SHP77 (cell line): ENCODE measurements around the gene NUDT5.
"Not testable (repeated sequence)": the region's sequence is repeated elsewhere in the genome, so short reads cannot be mapped to it uniquely, and the experiment has no call there.

Experiments used
- DNase-seq, 2 experiments: peaks; one replicate each; lab custom pipeline; 2025; lab: John Stamatoyannopoulos, UW

Gene NUDT5

DNA sequence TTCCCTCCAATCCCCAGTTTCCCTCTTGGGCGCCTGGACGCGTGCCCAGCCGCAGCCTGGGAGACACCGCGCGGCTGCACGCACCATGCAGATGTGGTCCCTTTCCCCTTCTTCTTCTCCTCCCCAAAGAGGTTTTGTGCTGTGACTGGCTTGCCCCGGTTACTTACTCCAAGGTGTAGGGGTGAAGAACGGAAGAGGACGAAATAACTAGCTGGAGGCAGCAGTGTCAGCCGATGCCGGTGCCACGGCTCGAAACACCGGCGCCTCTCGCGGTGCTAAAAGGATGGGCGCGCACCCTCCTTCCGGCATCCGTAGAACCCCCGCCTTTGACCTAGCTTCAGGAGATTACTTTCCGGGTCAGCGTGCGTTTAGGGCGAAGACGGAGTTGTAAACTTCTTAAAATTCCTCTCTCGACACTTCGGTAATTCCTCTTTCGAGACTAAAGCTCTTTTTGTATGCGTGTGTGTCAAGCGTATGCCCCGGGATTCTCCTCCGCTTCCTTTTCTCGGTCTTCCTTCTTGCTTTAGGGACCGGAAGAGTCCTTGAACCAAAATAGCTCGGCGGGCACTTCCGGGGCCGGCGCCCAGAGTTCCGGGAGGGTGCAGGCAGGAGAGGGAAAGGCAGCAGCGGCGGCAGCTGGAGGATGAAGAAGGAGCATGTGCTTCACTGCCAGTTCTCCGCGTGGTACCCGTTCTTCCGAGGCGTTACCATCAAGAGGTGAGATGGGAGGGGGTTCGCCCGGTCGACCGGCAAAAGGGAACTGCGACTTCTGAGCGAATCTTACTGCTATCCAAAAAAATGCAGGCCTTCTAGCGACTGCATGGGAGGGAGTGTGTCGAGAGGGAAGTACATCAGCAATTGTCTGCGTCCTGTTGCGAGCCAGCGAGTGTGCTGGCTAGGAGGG lies at the start of gene NUDT5, which contains the start of gene CDC123:
Gene NUDT5 (minus strand): TSS at position 289 of the 904 bp plus-strand sequence. CDS start 9,600 bp downstream, outside the sequence.
Gene CDC123 (plus strand): TSS at position 586 of the 904 bp plus-strand sequence. CDS start 58 bp downstream, at position 644.
- DNase-seq, result peak; percentile 91

DNA sequence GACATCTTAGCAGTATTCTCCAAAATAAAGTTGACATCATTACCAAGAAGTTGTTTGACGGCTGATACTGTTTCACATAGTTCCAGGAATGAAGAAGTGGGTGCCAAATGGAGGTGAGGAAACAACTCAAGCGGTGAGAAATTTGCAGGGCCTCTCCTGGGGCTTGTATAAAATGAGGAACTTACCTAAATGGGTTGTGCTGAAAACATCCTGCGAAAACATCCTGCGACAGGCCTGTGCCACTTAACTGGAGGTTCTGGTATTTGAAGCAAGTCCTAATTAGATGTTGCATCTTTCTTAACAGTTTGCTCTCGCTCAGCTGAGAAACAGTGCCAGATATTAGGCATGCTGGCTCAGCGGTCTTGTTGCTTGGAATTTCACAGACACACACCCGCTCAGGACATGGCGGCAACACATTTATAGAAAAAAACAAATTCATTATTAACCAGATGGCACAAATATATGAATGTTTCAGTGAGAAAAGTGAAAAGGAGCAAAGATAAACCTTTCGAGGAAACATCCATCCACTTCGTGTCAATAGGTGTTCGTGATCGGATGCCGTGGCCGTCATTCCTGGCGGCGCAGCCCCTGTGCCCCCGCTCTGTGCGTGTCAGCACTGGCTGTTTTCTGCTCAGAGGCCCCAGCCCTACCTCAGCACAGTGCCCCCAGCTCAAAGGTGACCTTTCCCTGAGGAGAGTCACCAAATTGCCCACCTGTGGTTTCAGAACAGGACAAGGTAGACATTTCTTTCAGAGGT lies 48.4 kb upstream of the NUDT5 start:
- no peak for DNase-seq

DNA sequence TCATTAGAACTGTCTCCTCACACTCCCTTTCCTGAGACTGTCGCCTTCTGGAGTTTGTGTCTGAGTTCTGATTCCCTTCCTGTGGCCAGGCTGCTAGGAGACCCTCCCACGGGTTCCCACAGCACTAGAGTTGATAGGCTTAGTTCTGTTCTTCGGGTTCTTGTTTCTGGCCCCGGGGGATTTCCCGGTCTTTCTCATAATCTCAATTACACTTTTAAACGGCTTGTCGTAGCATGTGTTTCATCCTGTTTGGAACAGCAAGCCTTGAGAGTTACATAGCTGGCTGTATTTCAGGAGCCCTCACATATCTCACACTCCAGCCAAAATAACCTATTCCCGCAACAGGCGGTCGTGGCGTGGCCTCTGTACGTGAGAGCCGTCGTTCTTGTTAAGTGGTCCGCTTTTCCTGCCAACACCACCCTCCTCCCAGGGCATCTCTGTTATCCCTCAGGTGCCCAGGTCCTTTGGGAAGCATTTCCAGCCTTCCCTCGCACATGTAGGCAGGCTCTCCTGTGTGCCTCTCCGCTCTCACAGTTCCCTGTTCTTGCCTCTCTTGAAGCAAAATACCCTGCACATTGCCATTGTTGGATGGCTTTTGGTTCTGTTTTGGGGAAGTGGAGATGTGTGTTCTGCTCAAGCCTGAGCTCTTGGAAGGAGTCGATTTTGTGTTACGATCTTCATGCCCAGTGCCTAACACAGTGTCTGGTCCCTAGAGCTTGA lies 46.3 kb upstream of the NUDT5 start:
- DNase-seq, result no peak

DNA sequence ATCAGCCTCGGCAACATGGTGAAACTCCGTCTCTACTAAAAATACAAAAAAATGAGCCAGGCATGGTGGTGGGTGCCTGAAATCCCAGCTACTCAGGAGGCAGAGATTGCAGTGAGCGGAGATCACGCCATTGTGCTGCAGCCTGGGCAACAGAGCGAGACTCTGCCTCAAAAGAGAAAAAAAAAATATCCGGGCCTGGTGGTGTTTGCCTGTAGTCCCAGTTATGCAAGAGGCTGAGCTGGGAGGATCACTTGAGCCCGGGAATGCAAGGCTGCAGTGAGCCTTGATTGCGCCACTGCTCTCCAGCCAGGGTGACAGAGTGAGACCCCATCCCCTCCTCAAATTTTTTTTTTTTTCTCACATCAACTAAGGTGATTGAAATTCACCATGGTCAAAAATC lies 43.1 kb upstream of the NUDT5 start:
- DNase-seq, result no peak

DNA sequence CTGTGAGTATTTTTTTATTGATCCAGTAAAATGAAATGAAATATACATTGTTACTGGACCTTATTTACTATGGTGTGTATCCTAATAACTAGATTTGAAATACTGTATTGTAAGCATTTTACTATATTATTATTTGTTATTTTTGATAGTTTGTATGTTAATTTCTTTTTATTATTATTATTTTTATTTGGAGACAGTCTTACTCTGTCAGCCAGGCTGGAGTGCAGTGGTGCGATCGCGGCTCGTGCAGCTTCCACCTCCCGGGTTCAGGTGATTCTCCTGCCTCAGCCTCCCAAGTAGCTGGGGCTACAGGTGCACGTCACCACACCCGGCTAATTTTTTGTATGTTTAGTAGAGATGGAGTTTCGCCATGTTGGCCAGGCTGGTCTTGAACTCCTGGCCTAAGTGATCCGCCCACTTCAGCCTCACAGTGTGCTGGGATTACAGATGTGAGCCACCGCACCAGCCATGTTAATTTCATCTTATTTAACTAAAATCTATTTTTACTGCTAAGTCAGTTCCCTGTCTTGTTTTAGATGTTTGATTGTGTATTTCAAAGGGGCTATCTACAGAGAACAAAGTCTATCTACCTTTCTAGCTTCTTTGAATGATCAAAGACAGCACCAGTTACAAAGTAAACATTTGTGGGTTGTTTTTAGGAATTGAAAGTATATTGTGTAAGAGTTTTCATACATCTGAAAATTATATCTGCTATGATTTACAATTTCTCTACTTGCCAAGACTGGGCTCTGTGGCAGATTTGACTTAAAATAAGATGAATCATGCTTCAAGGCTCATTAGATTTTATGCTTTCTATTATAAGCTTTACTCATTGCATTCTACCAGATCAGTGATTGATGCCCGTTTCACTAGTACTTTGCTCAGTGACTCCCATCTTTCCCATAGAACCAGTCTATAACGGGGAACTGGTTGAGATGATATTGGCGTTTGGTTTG lies 41.9 kb upstream of the NUDT5 start:
- no peak for DNase-seq

DNA sequence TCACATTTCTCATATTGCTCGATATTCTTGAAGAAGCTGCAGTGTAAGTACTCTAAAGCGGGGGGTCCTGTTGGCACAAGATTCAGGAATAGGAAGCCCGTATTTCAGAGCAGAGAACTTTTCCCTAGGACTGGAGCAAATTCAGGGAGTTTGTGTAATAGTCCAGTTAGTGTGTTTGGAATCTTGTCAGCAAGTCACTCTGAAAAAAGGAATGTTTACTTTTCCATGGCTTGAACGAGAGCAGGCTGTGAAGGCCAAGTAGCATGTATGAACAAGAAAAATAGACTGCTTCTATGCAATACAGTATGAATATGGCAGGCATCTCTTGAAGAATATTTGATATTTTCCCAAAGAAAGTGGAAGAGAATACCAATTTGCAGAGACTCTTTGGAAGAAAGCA lies 40.1 kb upstream of the NUDT5 start:
- DNase-seq, result no peak

DNA sequence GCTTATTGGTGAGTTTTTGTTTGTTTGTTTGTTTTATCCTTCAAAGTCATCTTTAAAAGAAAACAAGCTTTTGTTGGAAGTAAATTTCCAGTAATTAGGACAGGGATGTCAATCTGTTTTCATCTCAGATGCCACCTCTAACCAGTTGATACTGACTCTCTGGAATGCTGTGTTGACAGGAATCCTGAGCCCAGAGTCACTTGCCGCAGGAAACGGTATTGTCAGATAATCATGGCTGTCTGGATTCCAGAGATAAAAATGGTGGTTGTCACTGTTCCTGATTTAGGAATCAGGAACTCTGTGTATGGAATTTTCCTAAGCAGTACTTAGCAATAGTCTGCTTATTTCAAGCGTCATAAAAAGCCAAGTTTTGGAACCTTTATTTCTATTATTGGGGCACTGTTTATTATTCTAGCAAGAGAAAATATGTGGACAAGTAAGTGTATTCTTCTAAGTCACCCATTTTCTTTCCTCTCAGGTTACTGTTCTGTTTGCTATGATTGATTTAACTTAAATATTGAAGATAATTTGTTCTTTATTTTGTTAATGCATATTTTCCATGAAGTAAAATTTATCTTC lies 39.5 kb upstream of the NUDT5 start:
- DNase-seq, result no peak

DNA sequence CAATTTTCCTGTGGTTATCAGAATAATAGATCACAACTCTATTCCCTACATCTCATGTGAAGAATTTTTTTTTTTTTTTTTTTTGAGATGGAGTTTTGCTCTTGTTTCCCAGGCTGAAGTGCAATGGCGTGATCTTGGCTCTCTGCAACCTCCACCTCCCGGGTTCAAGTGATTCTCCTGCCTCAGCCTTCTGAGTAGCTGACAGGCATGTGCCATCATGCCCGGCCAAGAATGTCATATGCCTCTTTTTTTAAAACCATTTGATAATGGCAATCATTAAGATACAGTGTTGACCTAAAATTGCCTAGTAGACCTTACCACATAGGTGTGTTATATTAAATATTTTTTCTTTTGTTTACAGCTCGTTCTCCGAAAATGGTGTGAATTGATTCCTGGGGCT lies 39.0 kb upstream of the NUDT5 start:
- DNase-seq, result not testable (repeated sequence)

DNA sequence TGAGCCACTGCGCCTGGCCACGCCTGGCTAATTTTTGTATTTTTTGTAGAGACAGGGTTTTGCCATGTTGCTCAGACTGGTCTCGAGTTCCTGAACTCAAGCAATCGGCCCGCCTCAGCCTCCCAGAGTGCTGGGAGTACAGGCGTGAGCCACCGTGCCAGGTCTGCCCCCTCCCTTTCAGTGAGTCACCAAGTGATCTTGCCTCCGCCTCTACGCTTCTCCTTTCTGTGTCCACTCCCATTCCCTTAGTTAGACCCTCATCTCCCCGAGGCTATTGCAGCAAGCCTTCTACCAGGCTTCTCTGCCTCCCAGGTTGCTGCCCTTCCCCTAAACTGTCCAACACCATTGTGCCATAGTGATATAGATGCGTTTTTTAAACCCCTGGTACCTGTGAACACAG lies 33.2 kb upstream of the NUDT5 start:
- no peak for DNase-seq

DNA sequence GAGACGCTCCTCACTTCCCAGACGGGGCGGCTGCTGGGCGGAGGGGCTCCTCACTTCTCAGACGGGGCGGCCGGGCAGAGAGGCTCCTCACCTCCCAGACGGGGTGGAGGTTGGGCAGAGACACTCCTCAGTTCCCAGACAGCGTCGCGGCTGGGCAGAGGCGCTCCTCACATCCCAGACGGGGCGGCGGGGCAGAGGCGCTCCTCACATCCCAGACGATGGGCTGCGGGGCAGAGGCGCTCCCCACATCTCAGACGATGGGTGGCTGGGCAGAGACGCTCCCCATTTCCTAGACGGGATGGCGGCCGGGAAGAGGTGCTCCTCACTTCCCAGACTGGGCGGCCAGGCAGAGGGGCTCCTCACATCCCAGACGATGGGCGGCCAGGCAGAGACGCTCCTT lies 30.7 kb upstream of the NUDT5 start:
- DNase-seq, result not testable (repeated sequence)

DNA sequence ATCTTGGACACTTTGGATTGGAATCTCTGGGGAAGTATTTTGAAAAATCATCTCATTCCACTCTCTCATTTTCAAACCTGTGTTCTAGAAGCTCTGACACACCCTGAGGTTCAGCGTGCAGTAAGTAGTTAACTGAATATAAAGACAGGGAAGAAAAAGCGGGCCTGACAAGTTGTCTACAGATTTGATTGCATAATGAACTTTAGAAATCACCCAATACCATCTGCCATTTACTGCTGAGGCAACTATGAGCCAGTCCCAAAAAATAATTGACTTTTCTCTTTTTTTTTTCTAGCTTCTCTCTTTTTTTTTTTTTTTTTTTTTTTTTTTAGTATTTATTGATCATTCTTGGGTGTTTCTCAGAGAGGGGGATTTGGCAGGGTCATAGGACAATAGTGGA lies 29.8 kb upstream of the NUDT5 start:
- no peak for DNase-seq

DNA sequence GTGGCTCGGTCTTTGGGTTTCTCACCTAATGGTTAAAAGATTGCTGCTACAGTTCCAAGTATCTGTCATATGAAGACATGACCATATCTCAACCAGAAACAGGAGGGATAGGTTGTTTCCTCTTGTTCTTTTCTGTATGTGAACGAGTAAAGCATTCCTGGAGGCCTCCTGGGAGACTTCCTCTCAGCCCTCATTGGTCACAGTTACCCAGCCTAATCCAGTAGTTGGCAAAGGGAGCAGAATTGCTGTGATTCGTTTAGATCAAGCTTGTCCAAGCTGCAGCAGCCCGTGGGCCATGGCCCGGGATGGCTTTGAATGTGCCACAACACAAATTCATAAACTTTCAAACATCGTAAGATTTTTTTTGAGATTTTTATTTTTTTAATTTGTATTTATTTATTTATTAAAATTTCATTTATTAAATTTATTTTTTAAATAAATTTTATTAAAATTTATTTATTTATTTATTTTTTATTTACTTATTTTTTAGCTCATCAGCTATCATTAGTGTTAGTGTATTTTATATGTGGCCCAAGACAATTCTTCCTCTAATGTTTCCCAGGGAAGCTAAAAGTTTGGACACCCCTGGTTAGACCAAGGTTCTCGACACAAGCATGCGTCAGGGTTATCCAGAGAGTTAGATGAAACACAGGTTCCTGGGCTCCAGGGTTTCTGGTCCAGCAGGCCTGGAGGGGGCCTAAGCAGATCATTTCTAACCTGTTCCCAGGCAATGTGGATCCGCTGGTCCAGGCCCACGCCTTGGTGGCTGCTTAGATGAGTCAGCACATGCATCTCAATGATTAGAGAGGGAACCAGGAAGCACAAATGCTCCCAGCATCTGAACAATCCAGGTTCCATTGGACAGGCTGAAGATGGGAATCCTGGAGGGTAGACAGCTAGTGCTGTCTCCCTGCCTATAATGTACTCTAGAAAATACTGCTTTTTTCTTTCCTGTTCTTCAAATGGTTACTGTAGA lies 25.9 kb upstream of the NUDT5 start:
- no peak for DNase-seq

DNA sequence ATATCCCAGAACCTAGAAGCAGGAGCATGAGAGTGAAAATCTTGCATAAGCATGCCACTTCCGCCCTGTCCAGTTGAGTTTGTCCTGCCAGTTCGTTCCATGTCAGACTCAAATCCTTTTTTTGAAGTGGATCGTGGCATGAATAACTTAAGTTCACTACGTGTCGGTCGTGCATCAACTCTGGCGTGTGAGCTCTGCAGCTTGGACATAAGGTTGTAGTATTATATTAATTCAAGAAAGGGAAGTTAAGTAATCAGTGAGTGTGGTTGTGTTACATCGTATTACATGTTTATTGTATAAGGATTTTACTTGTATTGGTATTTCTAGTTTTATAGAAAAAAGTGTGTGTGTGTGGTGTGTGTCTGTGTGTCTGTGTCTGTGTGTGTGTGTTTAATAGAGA lies 23.3 kb upstream of the NUDT5 start:
- DNase-seq, result no peak

DNA sequence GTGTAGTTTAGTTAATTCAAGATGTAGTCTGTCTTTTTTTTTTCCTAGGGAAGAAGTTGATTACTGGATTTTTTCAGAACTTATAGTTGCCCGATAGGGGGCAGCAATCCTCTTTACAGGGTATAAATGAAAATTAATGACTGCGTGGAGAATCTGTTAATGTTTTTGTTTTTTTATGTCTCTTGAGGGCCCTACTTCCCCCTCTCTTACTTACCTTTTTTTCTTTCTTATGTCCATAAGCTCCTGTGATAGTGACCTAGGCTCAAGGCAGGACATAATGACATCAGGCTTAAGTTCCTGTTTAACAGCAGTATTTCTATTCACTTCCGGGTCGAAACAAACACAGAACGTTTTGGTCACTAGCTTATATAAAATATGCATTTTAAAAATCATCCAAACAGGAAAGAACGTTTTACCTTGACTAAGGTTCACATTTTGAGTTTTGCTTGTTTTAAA lies 19.1 kb upstream of the NUDT5 start:
- peak; percentile 8 to 9 for DNase-seq

DNA sequence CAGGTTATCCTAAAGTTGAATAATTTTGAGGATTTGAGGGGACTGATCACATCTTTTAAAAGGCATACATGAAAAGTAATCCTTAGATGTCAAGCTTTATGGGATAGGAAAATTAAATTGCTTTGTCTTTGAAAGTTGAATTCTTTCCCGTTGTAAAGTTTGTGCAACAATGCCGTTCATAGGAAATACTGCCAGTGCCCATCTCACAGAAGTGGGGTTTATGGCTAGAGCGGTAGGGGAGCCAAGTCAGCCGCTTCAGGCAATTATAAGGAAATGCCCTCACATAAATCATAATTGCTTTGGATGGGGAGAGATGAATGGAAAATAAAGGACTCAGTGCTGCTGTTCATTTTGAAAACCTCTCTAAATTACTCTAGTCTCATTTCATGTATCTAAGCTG lies 18.4 kb upstream of the NUDT5 start:
- no peak for DNase-seq

DNA sequence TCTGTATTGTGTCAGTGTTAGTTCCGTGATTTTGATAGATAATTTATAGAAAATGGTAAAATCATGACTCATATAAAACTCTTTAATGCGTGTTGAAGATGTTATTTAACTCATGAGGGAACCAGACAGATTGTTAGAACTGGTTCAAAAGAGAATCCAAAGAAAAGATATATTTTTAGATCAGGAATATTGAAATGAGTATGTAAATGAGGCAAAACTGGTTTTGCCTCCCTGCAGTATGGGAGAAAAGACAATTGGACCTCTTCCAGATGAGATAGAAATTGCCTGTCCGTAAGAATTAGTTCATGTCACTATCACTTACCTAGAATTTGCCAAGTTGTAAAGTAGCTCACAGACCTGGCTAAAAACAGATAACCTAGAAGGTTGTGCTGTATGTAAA lies 17.9 kb upstream of the NUDT5 start:
- DNase-seq, result no peak

DNA sequence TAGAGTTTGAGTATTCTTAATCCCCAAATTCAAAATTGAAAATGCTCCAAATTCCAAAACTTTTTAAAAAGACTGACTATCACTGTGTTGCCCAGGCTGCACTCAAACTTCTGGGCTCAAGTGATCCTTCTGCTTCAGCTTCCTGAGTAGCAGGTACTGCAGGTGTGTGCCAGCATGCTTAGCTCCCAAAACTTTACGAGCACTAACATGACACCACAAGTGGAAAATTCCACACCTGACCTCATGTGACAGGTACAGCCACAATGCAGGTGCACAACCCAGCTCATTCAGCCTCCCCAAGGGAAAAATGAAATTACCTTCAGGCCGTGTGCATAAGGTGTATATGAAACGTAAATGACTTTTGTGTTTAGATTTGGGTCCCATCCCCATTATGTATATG lies 16.8 kb upstream of the NUDT5 start:
- no peak for DNase-seq

DNA sequence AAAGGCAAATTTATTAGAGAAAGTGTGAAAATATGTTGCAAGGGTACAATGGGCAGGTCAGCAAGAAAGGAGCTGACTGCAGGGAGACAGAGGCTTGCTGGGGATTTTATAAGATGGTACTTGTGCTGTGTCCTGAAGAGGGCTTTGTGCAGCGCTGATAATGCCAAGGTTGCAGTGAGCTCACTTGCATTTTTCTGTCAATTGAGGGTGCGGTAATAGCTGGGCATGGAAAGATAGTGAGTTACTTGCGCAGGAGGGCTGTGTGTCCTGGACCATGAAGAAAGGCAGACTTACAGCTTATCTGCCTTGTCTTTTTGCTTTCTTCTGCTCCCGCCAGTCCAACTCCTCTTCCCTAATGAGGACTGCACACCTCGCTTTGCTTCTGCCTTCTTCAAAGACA lies 12.8 kb upstream of the NUDT5 start:
- DNase-seq, result no peak

DNA sequence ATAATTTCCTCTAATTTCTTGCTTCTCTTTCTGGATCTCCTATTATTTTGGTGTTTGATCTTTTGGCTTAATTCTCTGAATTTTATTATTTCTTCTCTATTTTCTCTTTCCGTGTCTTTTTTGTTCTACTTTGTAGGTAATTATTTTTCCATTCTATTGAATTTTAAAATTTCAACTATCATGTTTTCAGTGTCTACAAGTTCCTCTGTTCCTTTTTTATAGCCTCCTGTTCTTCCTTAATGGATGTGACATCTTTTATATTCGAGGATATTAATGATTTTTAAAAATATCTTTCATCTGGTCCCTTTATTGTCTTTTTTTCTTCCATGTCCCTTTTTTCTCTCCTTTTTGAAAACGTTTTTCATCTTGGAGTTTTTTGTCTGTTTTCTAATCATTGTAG lies 11.4 kb upstream of the NUDT5 start:
- no peak for DNase-seq

DNA sequence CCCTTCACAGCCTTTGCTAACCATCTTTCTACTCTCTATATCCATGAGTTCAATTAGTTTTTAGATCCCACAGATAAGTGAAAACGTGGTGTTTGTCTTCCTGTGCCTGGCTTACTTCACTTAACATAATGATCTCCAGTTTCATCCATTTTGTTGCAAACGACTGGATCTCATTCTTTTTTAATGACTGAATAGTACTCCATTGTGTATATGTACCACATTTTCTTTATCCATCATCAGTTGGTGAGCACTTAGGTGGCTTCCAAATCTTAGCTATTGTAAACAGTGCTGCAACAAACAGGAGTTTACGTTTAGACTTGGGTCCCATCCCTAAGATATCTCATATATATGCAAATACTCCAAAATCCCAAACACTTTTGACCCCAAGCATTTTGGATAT lies 9.4 kb upstream of the NUDT5 start:
- no peak for DNase-seq
